Mammary epithelial cell (primary cell): ENCODE data around the gene EDEM2.

Source experiments
- EZH2 ChIP-seq: IDR thresholded peaks from 2 replicates; pipeline ENCODE4 v1.6.1; 2012; ENCODE audit warnings: low read length, inconsistent platforms, borderline replicate concordance
- TF ChIP-seq, protein P1 (sequence below), 2 donors: IDR thresholded peaks in 1 of 2; conservative IDR thresholded peaks in 1 of 2; 2 replicates each; pipeline ENCODE4 v1.5.1; 2011 to 2012; ENCODE audit warnings: inconsistent platforms in 2 of 2, low read length in 2 of 2, mild to moderate bottlenecking in 2 of 2, control low read depth in 1 of 2, low read depth in 1 of 2; ENCODE audit not compliant: insufficient read depth in 1 of 2; ENCODE audit errors: extremely low read depth in 1 of 2

DNA sequence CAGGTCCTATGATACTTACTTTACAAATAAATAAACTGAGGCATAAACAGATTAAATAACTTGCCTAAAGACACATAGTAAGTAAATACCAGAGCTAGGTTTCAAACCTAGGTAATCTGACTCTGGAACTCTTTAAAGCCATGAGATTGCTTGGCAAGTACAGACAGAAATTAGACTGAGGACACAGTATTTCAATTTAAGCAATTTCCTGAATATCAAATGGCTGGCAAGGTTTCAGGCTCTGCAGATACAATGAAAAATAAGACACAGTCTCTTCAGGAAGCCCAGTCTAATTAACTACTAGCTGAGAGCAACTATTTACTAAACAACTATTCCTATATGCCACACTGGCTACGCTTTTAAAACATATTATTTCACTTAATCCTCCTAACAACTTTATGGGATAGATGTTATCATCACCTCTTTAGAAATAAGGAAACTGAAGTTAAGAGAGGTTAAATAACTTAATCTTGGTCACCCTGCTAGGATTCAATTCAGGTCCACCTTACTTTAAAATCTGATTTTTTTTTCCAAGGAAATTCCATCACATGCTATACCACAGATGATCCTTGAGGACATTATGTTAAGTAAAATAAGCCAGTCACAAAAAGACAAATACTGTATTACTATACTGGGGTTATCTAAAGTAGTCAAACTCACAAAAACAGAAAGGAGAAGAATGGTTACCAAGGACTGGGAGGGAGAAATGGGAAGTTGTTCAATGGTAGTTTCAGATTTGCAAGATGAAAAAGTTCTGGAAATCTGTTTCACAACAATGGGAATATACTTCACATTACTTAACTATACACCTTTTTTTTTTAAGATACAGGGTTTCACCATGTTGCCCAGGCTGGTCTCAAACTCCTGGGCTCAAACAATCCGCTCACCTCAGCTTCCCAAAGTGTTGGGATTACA, 58.6 kb downstream of the EDEM2 start:
- TF ChIP-seq EZH2, result no peak
- TF ChIP-seq, protein P1, sequence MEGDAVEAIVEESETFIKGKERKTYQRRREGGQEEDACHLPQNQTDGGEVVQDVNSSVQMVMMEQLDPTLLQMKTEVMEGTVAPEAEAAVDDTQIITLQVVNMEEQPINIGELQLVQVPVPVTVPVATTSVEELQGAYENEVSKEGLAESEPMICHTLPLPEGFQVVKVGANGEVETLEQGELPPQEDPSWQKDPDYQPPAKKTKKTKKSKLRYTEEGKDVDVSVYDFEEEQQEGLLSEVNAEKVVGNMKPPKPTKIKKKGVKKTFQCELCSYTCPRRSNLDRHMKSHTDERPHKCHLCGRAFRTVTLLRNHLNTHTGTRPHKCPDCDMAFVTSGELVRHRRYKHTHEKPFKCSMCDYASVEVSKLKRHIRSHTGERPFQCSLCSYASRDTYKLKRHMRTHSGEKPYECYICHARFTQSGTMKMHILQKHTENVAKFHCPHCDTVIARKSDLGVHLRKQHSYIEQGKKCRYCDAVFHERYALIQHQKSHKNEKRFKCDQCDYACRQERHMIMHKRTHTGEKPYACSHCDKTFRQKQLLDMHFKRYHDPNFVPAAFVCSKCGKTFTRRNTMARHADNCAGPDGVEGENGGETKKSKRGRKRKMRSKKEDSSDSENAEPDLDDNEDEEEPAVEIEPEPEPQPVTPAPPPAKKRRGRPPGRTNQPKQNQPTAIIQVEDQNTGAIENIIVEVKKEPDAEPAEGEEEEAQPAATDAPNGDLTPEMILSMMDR (conservative IDR thresholded peaks at IDR 0.05 in 1 of 2, IDR thresholded peaks at IDR 0.05 in 1 of 2; ENCODE audit: extremely low read depth in 1 of 2, insufficient read depth in 1 of 2, low read depth in 1 of 2, low read length in 2 of 2), result no peak
